Measurements from ENCODE around the gene SNAP25. TPM values are rescaled to one million over a fixed set of nuclear protein-coding genes. Genes with fewer than 3 reads are reported as not detected.

Gene SNAP25
- total RNA-seq, 1 experiment from 2014 or later = not detected

- H3F3A ChIP-seq (ENCODE audit: insufficient read depth, low read depth) = no peaks in the 10 kb centered on the region
- H3K9me2 ChIP-seq (ENCODE audit: insufficient read depth) = no peaks in the 10 kb centered on the region
- BruUV-seq (replicated peaks) = no TSS peak
- no peak overlapping the region for H3K4me3 ChIP-seq
- H3K79me2 ChIP-seq (ENCODE audit: low read depth) = no peaks in the 10 kb centered on the region
- no peak overlapping the region for H3K4me2 ChIP-seq
- H3K36me3 ChIP-seq (ENCODE audit: low read depth) = no peaks in the 10 kb centered on the region
- POLR2A ChIA-PET (ENCODE audit: unreplicated experiment) = no interaction called here
- CTCF ChIA-PET = no interaction called here
- DNase-seq = no peak
- TF ChIP-seq EZH2 (IDR thresholded peaks at IDR 0.05; ENCODE audit: low read depth) (no peak), CTCF (conservative IDR thresholded peaks at IDR 0.05) (no peak)
- intact Hi-C loops (cut with micrococcal nuclease; ENCODE audit: unreplicated experiment) = no loop called here
- H2AFZ ChIP-seq = no peak overlapping the region
- no peaks in the 10 kb centered on the region for H3K4me1 ChIP-seq (replicated peaks; ENCODE audit: insufficient read depth)
- no peaks in the 10 kb centered on the region for H3K27me3 ChIP-seq (ENCODE audit: insufficient read depth, low read depth)
- H3K27ac ChIP-seq = no peak overlapping the region
- no peaks in the 10 kb centered on the region for H3K9me3 ChIP-seq (ENCODE audit: insufficient read depth, low read depth)
- H4K20me1 ChIP-seq (ENCODE audit: insufficient read depth) = no peaks in the 10 kb centered on the region
Measured at GRCh38 chr20:10280018-10280908, 61.6 kb downstream of the SNAP25 start.

GRCh38 chr20:10281911-10282310 is 63.3 kb downstream of the SNAP25 start:
- Histone ChIP-seq H4K20me1 (ENCODE audit: insufficient read depth) (peaks cover 4% of the 10 kb centered on the region; the same call in 1 of the 2 replicates), H3K4me2 (no peak overlapping the region), H3K4me1 (replicated peaks; ENCODE audit: insufficient read depth) (no peaks in the 10 kb centered on the region), H2AFZ (no peak overlapping the region), H3K36me3 (ENCODE audit: low read depth) (no peaks in the 10 kb centered on the region), H3K9me2 (ENCODE audit: insufficient read depth) (no peaks in the 10 kb centered on the region), H3K4me3 (no peak overlapping the region), H3K9me3 (ENCODE audit: insufficient read depth, low read depth) (no peaks in the 10 kb centered on the region), H3K79me2 (ENCODE audit: low read depth) (no peaks in the 10 kb centered on the region), H3K27me3 (ENCODE audit: insufficient read depth, low read depth) (no peaks in the 10 kb centered on the region), H3F3A (ENCODE audit: insufficient read depth, low read depth) (no peaks in the 10 kb centered on the region), H3K27ac (no peak overlapping the region)
- POLR2A ChIA-PET (ENCODE audit: unreplicated experiment) = no interaction called here
- no peak for TF ChIP-seq CTCF (conservative IDR thresholded peaks at IDR 0.05)
- CTCF ChIA-PET = no interaction called here
- no TSS peak for BruUV-seq (replicated peaks)
- DNase-seq = no peak
- intact Hi-C loops (cut with micrococcal nuclease; ENCODE audit: unreplicated experiment) = no loop called here

GRCh38 chr20:10282979-10283456 is 64.4 kb downstream of the SNAP25 start:
- no peaks in the 10 kb centered on the region for H3K36me3 ChIP-seq (ENCODE audit: low read depth)
- no peak overlapping the region for H3K4me3 ChIP-seq
- H3K79me2 ChIP-seq (ENCODE audit: low read depth) = no peaks in the 10 kb centered on the region
- ChIA-PET POLR2A (ENCODE audit: unreplicated experiment) (no interaction called here), CTCF (no interaction called here)
- H3F3A ChIP-seq (ENCODE audit: insufficient read depth, low read depth) = no peaks in the 10 kb centered on the region
- no peaks in the 10 kb centered on the region for H3K9me3 ChIP-seq (ENCODE audit: insufficient read depth, low read depth)
- no peak for DNase-seq
- no peak overlapping the region for H3K27ac ChIP-seq
- H3K27me3 ChIP-seq (ENCODE audit: insufficient read depth, low read depth) = no peaks in the 10 kb centered on the region
- peaks cover 4% of the 10 kb centered on the region; the same call in 1 of the 2 replicates for H4K20me1 ChIP-seq (ENCODE audit: insufficient read depth)
- no peaks in the 10 kb centered on the region for H3K4me1 ChIP-seq (replicated peaks; ENCODE audit: insufficient read depth)
- BruUV-seq (replicated peaks) = no TSS peak
- no peak overlapping the region for H2AFZ ChIP-seq
- H3K4me2 ChIP-seq = no peak overlapping the region
- TF ChIP-seq CTCF (conservative IDR thresholded peaks at IDR 0.05) (no peak), EZH2 (IDR thresholded peaks at IDR 0.05; ENCODE audit: low read depth) (no peak)
- no peaks in the 10 kb centered on the region for H3K9me2 ChIP-seq (ENCODE audit: insufficient read depth)
- intact Hi-C loops (cut with micrococcal nuclease; ENCODE audit: unreplicated experiment) = no loop called here

Measured in PC-9 (cell line).